Activated naive CD4-positive, alpha-beta T cell treated with anti-CD3 and anti-CD28 coated beads, Interleukin-2, amount 50 U/mL, for 16 hours (primary cell): ENCODE data around the gene DTWD1.
"Not testable (repeated sequence)": the region's sequence is repeated elsewhere in the genome, so short reads cannot be mapped to it uniquely, and the experiment has no call there.

Experiments
- DNase-seq: peaks from one replicate; pipeline ENCODE4 v3.0.0-alpha.2; 2020

The DTWD1 gene

GRCh38 chr15:49620658-49621368, at the start of gene DTWD1, which contains the start of gene FAM227B:
TSS of gene DTWD1 (plus strand) at chr15:49621048. CDS start at chr15:49625168, 4,120 bp downstream.
TSS of gene FAM227B (minus strand) at chr15:49620818. CDS start at chr15:49615171, 5,647 bp downstream.
- DNase-seq, result peak; percentile 91

GRCh38 chr15:49573421-49573820, 47.4 kb upstream of the DTWD1 start:
- no peak for DNase-seq

- no peak for DNase-seq
Observed at GRCh38 chr15:49589030-49589429, 31.8 kb upstream of the DTWD1 start.

- not testable (repeated sequence) for DNase-seq
Observed at GRCh38 chr15:49592829-49593316, 28.0 kb upstream of the DTWD1 start.

GRCh38 chr15:49604625-49605409, 16.0 kb upstream of the DTWD1 start:
- no peak for DNase-seq

- no peak for DNase-seq
Observed at GRCh38 chr15:49605588-49605987, 15.3 kb upstream of the DTWD1 start.

GRCh38 chr15:49606594-49606993, 14.3 kb upstream of the DTWD1 start:
- no peak for DNase-seq

GRCh38 chr15:49610157-49610918, 10.5 kb upstream of the DTWD1 start:
- DNase-seq, result no peak

- not testable (repeated sequence) for DNase-seq
Observed at GRCh38 chr15:49612240-49612639, 8.6 kb upstream of the DTWD1 start.

GRCh38 chr15:49619226-49619625, 1.6 kb upstream of the DTWD1 start:
- DNase-seq, result no peak

- no peak for DNase-seq
Observed at GRCh38 chr15:49620199-49620598, 649 bp upstream of the DTWD1 start.

- no peak for DNase-seq
Observed at GRCh38 chr15:49621401-49621811, 558 bp downstream of the DTWD1 start.

GRCh38 chr15:49621887-49622286, 1.0 kb downstream of the DTWD1 start:
- no peak for DNase-seq

GRCh38 chr15:49622561-49622960, 1.7 kb downstream of the DTWD1 start:
- DNase-seq, result no peak

GRCh38 chr15:49624056-49624455, 3.2 kb downstream of the DTWD1 start:
- DNase-seq, result no peak

- no peak for DNase-seq
Observed at GRCh38 chr15:49625460-49626036, 4.7 kb downstream of the DTWD1 start.

GRCh38 chr15:49627407-49627877, 6.6 kb downstream of the DTWD1 start:
- DNase-seq, result no peak

- DNase-seq, result no peak
Observed at GRCh38 chr15:49628379-49628778, 7.5 kb downstream of the DTWD1 start.

- DNase-seq, result no peak
Observed at GRCh38 chr15:49637857-49638256, 17.0 kb downstream of the DTWD1 start.

- DNase-seq, result no peak
Observed at GRCh38 chr15:49644364-49644794, 23.5 kb downstream of the DTWD1 start.

GRCh38 chr15:49645277-49645676, 24.4 kb downstream of the DTWD1 start:
- DNase-seq, result no peak

GRCh38 chr15:49645941-49646340, 25.1 kb downstream of the DTWD1 start:
- DNase-seq, result no peak

GRCh38 chr15:49646891-49647290, 26.0 kb downstream of the DTWD1 start:
- no peak for DNase-seq
